ENCODE measurements around the gene TIMP2.

The TIMP2 gene

GRCh38 chr17:78812855-78813254, 112.3 kb downstream of the TIMP2 start:
- no peak for DNase-seq (ENCODE audit: low read depth)

DNA sequence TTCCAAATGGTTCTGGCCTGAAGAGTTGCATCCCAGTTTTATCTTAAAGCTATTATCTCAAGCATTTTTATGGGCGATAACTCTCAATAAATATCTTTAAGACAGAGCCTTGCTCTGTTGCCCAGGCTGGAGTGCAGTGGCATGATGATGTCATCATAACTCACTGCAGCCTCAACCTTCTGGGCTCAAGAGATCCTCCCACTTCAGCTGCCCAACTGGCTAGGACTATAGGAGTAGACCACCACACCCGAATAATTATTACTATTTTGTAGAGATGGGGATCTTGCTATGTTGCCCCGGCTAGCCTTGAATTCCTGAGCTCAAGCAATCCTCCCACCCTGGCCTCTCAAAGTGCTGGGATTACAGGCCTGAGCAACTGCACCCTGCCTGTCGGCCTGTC, 117.0 kb downstream of the TIMP2 start:
- DNase-seq (ENCODE audit: low read depth): no peak

- DNase-seq (ENCODE audit: low read depth): peak; percentile 56
These were observed 118.7 kb downstream of the TIMP2 start for GRCh38 chr17:78806451-78806850.

DNA sequence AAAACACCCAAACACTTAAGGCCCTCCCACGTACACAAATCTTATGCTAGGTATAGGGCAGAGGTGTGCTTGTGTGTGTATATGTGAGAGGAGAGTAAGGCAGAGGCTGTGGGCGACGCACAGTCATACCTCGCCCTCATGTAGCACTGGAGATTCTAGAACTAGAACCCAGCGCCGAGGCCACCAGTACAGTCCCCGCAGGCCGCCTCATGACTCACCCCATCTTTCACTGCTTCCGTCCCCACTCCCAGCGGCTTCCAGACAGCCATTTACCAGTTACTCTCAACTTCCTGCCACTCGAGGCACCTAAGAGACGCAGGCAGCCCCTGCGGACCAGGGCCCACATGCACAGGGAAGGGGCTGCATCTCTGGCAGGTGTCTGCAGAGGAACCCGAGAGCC, 119.9 kb downstream of the TIMP2 start:
- peak; percentile 55 for DNase-seq (ENCODE audit: low read depth)

GRCh38 chr17:78804777-78805176, 120.4 kb downstream of the TIMP2 start:
- DNase-seq (ENCODE audit: low read depth): no peak

- no peak for DNase-seq (ENCODE audit: low read depth)
These were observed 121.9 kb downstream of the TIMP2 start for GRCh38 chr17:78803186-78803845.
